HG02852 (cell line): ENCODE results near the gene LMTK3.

Source experiments
- ATAC-seq: cut with Tn5 transposase; IDR thresholded peaks from one replicate; pipeline ENCODE4 v1.9.1; 2021; ENCODE audit warnings: mild to moderate bottlenecking, moderate library complexity; ENCODE audit not compliant: unreplicated experiment

The LMTK3 gene

GRCh38 chr19:48473161-48473966 is 38.3 kb downstream of the LMTK3 start:
- ATAC-seq = no peak

GRCh38 chr19:48471836-48472235 is 39.8 kb downstream of the LMTK3 start:
- no peak for ATAC-seq

- no peak for ATAC-seq
These were observed 40.8 kb downstream of the LMTK3 start for GRCh38 chr19:48470856-48471255.

GRCh38 chr19:48469934-48470680 is 41.5 kb downstream of the LMTK3 start:
- no peak for ATAC-seq

- peak; percentile 28 for ATAC-seq
These were observed 42.2 kb downstream of the LMTK3 start, which contains the start of gene CYTH2 for GRCh38 chr19:48469289-48469881. Gene CYTH2, plus strand, starts transcription at chr19:48469369. Its CDS starts 139 bp downstream, at chr19:48469508.

- peak; percentile 87 for ATAC-seq
These were observed 42.8 kb downstream of the LMTK3 start for GRCh38 chr19:48468772-48469288.

GRCh38 chr19:48466561-48467325 is 44.9 kb downstream of the LMTK3 start:
- ATAC-seq = no peak

- ATAC-seq = no peak
These were observed 46.4 kb downstream of the LMTK3 start for GRCh38 chr19:48465215-48465614.

GRCh38 chr19:48461982-48462655 is 49.5 kb downstream of the LMTK3 start:
- no peak for ATAC-seq

GRCh38 chr19:48461651-48461981 is 50.0 kb downstream of the LMTK3 start:
- no peak for ATAC-seq

GRCh38 chr19:48458016-48458415 is 53.6 kb downstream of the LMTK3 start:
- no peak for ATAC-seq

- no peak for ATAC-seq
These were observed 54.8 kb downstream of the LMTK3 start for GRCh38 chr19:48456864-48457263.

GRCh38 chr19:48455908-48456562 is 55.6 kb downstream of the LMTK3 start:
- ATAC-seq = no peak

- no peak for ATAC-seq
These were observed 56.3 kb downstream of the LMTK3 start, which contains the start of gene KCNJ14 for GRCh38 chr19:48455171-48455907. Gene KCNJ14, plus strand, starts transcription at chr19:48455574. Its CDS starts 6,151 bp downstream, at chr19:48461725.

- ATAC-seq = no peak
These were observed 57.4 kb downstream of the LMTK3 start for GRCh38 chr19:48454150-48454730.

GRCh38 chr19:48452289-48453190 is 59.1 kb downstream of the LMTK3 start:
- ATAC-seq = no peak

GRCh38 chr19:48451624-48452023 is 60.0 kb downstream of the LMTK3 start:
- ATAC-seq = no peak

- no peak for ATAC-seq
These were observed 60.8 kb downstream of the LMTK3 start for GRCh38 chr19:48450863-48451262.
